GM13976 (cell line): ENCODE data around the gene TM6SF1.

Experiments used
- DNase-seq: peaks from one replicate; pipeline ENCODE4 v3.0.0; 2012; ENCODE audit warnings: low spot score
- in situ Hi-C: fragments of 300-500 bp; cut with MboI; formaldehyde crosslinking; loops from one replicate; pipeline ENCODE4 v1.12.0; 2022; ENCODE audit warnings: low sequenced_read_pairs, mixed read lengths, inconsistent platforms; ENCODE audit not compliant: unreplicated experiment
- TF ChIP-seq, protein P1 (sequence below): IDR thresholded peaks from 2 replicates; pipeline ENCODE4 v1.5.1; 2012; ENCODE audit warnings: borderline replicate concordance, mild to moderate bottlenecking; ENCODE audit not compliant: insufficient read depth; ENCODE audit errors: extremely low read depth, missing control alignments, control extremely low read depth

TM6SF1 gene

DNA sequence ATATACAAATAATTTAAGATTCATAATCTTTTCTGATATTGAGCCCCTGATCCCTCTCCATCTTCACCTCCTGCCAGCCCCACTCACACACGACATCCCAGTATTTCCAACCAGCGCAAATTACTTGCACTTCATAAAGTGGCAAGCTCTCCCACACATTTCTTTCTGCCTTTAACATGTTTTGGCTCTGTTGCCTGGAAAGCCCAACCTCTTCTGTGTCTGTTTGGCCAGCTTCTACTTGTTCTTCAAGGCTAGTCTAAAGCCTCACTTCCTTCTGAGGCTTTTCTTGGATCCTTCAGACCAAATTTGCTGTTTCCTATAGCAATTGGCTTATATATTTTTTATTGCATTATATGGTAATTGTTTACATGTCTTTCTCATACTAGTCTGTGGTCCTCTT lies 5.1 kb upstream of the TM6SF1 start:
- in situ Hi-C loops: no loop called here
- no peak for DNase-seq
- TF ChIP-seq, protein P1, sequence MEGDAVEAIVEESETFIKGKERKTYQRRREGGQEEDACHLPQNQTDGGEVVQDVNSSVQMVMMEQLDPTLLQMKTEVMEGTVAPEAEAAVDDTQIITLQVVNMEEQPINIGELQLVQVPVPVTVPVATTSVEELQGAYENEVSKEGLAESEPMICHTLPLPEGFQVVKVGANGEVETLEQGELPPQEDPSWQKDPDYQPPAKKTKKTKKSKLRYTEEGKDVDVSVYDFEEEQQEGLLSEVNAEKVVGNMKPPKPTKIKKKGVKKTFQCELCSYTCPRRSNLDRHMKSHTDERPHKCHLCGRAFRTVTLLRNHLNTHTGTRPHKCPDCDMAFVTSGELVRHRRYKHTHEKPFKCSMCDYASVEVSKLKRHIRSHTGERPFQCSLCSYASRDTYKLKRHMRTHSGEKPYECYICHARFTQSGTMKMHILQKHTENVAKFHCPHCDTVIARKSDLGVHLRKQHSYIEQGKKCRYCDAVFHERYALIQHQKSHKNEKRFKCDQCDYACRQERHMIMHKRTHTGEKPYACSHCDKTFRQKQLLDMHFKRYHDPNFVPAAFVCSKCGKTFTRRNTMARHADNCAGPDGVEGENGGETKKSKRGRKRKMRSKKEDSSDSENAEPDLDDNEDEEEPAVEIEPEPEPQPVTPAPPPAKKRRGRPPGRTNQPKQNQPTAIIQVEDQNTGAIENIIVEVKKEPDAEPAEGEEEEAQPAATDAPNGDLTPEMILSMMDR: no peak

DNA sequence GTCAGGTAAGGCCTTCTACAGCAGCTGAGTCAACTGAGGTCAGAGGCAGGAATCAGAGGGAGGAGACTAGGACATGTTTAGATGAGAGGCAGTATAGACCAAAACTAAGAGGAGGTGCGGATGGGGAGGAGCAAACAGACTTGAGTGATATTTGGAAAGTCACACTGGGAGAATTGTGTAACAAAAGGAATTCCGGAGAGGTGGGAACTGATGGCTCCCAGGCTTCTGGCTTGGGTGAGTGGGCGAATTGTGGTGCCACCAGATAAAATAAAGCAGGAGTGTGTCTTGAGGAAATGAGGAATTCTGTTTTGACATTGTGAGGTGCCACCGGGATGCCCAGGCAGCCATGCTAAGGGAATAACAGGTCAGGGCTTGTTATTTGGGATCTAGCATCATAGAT lies 3.3 kb upstream of the TM6SF1 start:
- in situ Hi-C loops: no loop called here
- TF ChIP-seq, protein P1: no peak
- DNase-seq: no peak

DNA sequence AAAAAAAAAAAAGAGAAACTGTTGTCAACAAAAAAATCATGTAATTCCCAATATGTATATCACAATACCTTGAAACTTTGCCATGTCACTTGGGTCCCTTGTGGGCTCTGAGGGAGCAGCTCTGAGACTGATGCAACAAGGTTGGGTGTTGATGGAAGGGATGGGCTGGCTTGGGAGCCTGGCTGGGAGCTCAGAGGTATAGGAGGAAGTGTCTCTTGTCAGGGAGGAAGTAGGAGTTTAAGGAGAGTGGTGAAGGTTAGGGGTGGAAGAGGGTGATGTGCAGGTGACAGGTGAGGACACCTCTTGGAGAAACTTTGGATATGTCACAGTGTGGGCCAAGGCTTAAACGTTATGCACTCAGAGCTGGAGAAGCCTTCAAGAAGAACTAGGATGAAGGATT lies 2.0 kb upstream of the TM6SF1 start:
- in situ Hi-C loops: no loop called here
- DNase-seq: no peak
- TF ChIP-seq, protein P1: no peak

DNA sequence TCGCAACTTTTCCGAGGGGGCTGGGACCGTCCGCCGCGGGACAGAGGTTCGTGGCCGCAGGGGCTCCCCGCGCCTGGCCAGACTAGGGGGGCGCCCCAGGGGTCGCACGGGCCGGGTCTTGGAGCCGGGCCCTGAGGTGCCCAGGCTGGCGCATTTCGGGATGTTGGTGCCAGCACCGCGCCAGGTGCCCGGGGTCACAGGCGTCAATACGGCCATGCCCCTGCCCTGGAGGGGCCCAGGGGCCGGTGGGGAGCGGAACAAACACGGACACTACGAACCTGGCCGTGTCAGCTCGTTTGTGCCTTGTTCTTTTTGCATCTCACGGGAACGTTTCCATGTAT lies 366 bp downstream of the TM6SF1 start:
- no peak for DNase-seq
- in situ Hi-C loops: no loop called here
- TF ChIP-seq, protein P1: no peak

DNA sequence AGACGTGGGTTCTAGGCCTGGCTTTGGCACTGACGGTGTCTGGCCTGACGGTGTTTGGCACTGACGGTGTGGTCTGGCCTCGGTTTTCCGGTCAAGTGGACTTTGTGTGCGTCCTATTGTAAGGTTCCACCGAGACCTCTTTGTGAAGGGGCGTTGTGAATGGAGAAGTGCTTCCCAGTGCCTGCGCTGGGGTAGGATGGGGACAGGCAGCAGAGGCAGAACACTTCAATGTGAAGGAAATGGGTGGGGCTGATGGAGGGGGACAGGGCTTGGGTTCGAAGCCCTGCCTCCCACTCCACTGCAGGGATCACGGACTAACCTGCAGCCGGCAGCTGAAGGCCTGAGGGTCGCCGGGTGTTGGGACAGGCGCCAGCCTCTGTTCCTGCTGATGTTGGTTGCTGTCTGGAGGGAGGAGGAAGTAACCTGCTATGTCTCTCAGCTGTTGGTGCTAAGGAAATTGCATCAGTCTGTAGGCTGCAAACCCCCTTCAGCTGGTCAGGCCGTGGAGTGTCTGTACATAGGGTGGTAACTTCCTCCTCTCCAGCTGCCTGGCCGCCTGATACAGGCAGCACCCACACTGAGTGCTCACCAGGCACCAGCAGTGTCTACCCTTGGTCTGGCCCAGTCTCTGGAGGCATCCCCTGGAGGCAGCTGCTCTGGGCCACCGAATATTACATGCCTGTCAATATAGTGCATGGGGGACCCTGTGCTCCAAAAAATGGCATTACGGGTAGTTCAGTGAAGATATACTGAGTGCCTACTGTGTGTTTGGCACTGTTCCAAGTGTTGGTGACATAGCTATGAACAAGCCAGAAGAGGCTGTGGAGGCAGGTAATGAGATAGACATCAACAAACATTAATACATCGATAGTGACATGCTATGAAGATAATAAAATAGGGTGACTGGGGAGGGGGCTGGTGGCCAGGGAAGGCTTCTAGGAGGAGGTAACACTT lies 1.1 kb downstream of the TM6SF1 start:
- peak; percentile 62 for DNase-seq
- TF ChIP-seq, protein P1: no peak
- in situ Hi-C loops: no loop called here

DNA sequence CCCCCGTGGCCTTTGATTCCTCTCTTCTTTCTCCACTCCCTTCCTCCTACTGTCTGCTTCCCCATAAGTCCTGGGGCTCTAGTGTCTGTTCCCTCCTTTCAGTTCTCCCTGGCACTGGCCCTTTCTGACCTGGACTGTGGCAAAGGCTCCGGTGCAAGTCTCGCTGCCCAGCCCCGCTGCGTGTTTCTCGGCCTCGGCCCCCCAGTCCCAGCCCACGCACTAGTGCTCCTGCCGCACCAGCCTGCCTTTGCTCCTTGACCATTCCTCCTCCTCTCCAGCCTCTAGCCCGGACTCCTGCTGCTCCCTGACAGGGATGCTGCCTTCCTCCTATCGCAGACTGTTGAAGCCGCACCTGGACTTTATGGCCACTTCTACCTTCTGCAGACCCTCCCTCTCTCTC lies 2.1 kb downstream of the TM6SF1 start:
- TF ChIP-seq, protein P1: no peak
- in situ Hi-C loops: no loop called here

DNA sequence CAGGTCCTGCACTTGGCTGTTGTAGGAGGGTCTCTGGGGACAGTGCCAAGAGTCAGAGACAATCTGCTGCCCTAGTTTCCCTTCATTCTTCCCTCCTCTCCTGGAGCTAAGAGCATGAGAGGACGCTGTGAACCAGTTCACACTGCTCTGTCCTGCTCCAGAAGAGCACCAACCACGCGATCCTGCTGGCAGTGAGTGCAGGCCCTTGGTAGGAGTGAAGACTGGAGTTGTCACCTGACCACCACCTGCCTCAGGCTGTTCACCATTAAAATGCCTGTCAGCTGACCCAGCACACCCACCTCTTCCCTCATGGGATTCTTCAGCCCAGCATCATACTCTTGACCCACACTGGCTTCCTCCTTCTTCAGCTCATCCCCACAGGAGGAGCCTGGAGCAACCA lies 2.9 kb downstream of the TM6SF1 start:
- TF ChIP-seq, protein P1: no peak
- in situ Hi-C loops: no loop called here
- DNase-seq: no peak

More for the DNA sequence above, 2.1 kb downstream of the TM6SF1 start:
- no peak for DNase-seq
